Endometrial microvascular endothelial cells (primary cell): Measurements from ENCODE around the gene HNMT. TPM values are rescaled to one million over a fixed set of nuclear protein-coding genes. Genes with fewer than 3 reads are reported as not detected.
"Not testable (repeated sequence)": the region's sequence is repeated elsewhere in the genome, so short reads cannot be mapped to it uniquely, and the experiment has no call there.

Experiments used
- in situ Hi-C: cut with HindIII; loops from 2 replicates; pipeline ENCODE4 v1.10.0; 2017; ENCODE audit warnings: low sequenced_read_pairs, low pct_unique_long_range_greater_than_20kb; ENCODE audit errors: inconsistent ontology term
- total RNA-seq: library from RNA; depleted of rRNA; stranded (reverse); fragments of >200 nt; gene quantifications from one replicate; pipeline ENCODE4 v1.2.3, GENCODE V29; 2015; ENCODE audit errors: inconsistent ontology term

The HNMT gene
- total RNA-seq, 1 donor from 2014 or later, result 4.6 TPM

DNA sequence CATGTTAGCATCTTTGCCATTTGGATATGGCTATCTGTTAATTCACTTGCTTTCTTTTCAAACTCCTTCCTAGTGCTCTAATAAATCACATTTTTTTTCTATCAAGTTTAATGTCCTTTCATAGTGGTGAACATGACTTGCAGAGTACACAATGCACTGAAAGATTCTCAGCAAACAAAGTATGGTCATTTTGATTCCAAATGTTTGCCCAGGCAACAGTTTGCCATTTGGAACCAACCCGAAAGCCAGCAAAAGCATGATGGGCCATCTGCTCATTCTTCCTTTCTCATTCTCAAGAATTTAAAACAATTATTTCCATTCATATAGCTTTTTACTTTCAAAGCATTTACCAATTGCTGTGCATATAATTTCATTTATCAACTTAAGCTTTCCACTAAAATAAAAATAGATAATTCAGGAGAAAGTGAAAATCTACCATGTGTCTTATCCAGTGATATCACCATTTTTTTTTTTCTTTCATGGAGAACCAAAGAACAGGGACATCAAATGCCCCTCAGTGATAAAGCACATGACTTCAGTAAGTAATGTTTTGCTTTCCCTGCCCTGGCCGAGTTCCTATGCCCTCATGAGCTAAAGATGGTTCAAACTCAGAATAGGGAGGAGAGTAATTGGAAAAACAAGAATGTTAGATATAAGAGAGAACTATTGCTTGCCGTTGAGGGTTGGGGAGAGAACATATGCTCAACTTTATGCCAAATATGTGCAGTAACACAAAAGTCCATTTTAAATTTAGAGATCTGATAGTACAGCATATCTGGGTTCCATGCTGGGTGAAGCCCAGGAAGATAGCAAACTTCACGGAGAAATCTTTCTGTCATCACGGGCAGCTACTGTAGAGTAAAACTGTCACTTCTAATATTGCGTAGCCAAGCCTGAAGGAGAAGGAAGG lies 62.1 kb downstream of the HNMT start:
- in situ Hi-C loops, result no loop called here

DNA sequence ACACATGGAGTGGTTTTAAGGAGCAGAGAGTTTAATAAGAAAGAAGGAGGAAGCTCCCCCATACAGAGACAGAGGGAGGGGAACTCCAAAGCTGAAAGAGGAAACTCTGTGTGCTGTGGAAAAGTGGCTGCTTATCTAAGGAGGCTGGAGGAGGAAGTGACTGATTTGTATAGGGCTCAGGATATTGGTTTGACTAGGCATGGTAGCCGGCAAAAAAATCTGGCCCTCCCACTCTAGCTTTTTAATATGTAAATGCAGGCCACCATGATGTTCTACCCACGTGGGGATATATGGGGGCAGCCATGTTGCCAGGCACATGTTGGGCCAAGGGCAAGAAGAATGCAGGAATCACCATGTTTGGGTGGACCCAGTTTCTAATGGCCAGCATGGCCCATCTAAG lies 64.3 kb downstream of the HNMT start:
- in situ Hi-C loops, result no loop called here

DNA sequence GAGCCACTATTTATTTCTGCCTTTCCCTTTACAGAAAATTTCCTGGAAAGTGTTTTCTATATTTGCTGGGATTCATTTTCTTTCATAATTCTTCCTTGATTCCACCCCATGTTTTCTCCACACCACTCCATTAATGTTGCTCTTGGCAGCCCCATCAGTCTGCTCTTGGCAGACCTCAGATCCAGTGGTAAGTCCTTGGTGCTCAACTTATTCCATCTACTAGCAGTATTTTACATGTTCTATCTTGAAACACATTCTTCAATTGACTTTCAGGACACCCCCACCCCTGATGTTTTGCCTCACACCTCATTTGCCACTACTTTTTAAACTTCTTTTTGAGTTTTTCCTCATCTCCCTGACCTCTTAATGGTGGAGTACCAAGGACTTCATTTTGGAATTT lies 65.0 kb downstream of the HNMT start:
- in situ Hi-C loops, result no loop called here

DNA sequence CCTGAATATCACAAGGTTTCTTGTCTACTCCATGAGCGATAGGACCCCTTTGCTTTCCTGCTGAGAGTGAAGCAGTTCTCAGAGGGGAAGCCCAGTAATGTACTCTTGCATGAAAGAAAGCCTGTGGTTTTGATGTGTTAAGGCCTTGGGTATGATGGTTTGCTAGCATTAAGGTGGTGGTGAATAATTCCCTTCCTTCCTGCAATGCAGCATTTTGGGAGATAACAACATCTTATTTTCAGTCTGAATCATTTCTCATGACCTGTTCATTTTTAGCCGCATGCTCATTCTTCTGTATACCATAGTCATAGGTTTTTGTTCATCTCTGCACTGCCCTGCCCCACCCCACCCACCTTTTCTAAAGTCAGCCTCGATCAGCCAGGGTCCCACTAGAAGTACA lies 66.2 kb downstream of the HNMT start:
- in situ Hi-C loops, result no loop called here

DNA sequence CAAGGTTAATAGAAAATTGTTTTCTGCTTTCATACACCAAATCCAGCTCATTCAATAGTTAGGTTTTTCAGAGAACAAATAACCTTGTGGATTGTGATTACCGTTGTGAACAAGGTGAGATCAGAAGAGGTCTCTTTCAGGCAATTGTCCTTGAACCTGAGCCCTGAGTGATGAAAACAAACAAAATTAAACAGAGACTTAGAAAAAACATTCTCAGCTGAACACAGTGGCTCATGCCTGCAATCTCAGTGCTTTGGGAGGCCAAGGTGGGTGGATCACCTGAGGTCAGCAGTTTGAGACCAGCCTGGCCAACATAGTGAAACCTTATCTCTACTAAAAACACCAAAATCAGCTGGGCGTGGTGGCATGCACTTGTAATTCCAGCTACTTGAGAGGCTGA lies 68.1 kb downstream of the HNMT start:
- in situ Hi-C loops, result no loop called here

DNA sequence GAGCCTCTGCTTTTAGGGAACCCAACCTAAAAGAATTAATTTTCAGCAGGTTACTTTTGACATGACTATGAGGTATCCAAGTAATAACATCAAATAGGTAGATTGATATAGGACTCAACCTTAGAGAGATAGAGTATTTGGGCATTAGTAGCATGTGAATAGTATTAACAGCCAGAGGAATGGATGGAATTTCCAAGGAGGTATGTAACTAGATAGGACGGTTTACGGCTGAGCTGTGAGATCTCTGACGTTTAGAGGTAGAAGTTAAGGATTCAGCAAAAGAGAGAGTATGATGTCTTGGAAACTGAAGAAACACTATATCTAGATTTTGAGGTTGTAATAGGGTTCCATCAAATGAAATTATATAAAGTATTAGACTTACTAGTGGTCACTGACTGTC lies 70.3 kb downstream of the HNMT start:
- in situ Hi-C loops, result no loop called here

DNA sequence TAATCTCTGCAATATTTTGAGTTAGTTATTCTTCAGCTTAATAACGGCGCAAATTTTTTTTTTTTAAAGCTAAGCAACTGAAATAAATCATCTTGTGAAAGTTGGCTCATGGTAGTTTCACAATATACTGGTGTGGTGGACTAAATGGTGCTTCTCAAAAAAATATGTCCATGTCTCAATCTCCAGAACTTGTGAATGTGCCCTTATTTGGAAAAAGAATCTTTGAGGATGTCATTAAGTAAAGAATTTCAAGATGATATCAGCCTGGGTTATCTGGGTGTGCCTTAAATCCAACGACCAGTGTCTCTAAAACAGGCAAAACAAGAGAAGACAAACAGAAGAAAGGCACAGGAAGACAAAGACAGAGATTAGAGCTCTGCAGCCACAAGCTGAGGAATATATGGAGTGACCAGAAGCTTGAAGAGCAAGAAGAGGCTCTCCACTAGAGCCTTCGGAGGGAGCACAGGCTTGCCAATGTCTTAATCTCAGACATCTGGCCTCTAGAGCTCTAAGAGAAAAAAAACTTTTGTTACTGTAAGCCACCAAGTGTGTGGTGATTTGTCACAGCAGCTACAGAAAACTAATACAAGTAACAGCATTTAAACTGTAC lies 71.4 kb downstream of the HNMT start:
- in situ Hi-C loops, result no loop called here

DNA sequence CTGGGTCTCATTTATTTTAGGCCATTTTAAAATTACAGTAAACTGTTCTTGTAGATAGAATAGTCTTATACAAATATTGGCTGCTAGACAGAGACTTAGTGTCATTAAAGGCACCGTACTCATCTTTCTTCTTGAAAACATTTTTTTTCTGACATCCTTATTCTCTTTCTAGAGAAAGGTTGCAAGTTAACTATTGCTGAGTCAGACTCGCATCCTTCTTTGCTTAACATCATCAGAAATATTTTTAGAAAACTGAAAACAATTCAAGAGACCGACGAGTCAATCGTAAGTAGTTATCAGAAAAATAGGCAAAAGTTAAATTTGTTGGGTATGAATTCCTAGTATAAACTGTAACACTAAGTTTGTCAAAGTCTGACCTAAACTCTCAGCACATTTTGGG lies 72.2 kb downstream of the HNMT start:
- in situ Hi-C loops, result no loop called here

DNA sequence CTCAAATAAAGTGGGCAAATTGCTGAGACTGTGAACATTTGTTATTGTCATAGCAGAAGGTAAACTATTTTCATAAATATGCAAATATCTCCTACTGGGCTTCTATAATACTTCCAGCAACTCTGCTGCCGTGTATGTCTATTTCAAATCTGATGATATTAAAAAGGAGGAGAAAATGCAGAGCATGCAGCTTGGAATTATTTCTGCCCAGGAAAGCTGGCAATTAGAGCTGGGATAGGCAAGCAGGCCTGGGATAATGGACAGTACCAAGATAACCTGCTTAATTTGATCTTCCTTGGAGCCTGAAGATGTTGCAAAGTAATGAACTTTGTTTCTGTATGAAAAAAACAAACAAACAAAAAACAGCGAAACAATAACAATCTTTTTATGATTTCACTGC lies 72.8 kb downstream of the HNMT start:
- in situ Hi-C loops, result no loop called here

DNA sequence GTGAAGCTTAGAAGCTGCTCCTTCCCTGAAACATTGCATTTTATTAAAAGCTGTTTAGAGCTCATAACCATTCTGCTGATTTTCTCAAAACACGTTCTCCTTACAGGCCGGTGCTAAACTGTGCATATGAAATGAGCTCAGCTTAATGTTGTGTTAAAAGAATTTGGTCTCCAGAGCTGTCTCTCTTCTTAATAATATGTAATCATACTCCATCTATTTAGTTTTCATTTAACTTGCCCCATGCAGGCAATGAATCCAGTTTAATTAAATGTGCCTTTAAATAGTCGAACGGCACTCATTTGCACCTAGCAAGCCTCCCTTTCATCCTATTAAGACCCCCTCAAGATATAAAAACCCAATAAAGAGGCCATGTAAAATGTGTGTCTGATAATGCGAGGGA lies 76.3 kb downstream of the HNMT start:
- in situ Hi-C loops, result no loop called here

DNA sequence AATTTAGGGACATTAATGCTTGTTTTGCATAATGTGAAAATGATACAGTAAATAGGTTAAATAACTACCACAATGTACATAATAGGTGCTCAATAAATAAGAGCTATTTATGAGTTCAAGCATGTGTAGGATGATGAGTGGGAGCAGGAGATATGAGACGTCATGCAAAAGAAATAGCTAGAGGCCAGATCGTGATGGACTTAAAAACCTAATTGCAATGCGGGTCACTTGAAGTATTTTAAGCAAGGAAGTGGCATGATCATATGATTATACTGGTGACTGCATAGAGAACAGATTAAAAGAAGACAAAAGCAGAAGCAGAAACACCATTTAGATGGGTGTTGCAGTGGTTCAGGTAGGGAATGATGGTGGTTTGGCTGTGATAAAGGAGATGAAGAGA lies 78.0 kb downstream of the HNMT start:
- in situ Hi-C loops, result no loop called here

DNA sequence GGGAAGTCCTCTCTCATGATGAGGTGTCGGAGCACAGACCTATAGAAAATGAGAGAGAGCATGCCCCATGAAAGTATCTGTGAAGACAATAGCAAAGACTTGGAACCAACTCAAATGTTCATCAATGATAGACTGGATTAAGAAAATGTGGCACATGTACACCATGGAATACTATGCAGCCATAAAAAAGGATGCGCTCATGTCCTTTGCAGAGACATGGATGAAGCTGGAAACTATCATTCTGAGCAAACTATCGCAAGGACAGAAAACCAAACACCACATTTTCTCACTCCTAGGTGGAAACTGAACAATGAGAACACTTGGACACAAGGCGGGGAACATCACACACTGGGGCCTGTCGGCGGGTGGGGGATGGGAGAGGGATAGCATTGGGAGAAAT lies 79.3 kb downstream of the HNMT start:
- in situ Hi-C loops, result not testable (repeated sequence)

DNA sequence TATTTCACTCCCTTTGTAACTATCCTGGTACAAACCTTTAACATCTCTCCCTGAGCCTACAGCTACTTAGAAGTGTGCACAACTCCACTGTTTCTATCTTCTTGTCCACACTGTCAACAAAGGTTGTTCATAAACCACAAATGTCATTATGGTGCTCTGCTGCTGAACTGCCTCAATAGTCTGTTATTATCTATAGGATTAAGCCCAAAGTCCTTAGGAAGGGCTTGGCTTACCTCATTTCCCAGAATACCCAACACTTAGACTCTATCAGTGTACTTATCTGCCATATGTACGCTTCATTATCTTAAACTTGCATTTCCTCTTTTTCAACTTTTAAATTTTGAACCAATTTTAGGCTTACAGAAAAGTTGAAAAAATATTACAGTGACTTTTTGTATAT lies 94.2 kb downstream of the HNMT start:
- in situ Hi-C loops, result no loop called here

DNA sequence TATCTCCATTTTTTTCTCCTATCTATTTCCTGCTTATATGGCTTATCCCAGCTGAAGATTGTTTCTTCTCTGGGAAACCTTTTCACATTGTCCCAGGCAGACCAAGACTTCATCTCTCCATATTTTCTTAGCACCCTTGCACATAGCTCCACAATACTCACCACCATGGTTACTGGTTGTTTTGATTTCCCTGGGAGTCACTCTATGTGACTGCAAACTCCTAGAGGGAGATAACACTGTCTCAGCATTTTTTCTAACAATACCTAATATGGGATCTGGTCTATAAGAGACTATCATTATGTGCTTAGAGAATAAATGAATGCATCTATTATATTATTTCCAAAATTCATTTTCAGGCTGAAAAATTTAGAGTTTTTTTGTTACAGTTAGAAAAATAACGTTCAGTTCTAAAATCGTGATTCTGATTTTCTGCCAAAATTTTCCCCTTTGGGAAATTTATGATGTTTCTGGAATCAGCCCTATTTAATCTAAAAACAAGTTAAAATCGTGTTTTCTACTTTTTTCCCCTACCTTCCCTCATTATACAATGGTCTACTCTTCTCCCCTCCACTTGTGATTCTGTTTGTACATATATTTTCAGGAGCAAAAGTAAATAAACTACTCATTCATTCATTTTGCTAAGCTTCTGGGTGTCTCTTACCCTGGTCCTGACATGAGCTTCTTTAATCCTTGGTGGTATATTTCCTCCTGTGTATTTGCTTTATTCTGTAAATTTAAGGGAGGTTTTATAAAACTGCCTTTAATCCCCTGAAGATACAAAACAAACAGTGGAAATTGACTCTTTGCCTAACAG lies 95.4 kb downstream of the HNMT start:
- in situ Hi-C loops, result no loop called here

DNA sequence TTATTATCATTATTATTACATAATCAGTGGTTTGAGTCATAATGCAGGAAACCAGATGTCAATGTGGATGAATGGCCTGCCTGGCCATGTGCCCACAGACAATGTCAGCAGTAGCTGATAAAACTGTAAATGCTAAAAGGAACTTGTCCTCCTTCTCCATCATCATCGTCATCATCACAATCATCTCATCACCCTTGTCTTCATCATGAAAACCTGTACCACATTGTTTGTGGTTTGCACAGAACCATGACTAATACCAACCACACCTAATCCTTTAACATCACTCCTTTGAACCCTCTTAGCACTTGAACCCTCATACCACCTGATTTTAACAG lies 96.0 kb downstream of the HNMT start:
- in situ Hi-C loops, result no loop called here

DNA sequence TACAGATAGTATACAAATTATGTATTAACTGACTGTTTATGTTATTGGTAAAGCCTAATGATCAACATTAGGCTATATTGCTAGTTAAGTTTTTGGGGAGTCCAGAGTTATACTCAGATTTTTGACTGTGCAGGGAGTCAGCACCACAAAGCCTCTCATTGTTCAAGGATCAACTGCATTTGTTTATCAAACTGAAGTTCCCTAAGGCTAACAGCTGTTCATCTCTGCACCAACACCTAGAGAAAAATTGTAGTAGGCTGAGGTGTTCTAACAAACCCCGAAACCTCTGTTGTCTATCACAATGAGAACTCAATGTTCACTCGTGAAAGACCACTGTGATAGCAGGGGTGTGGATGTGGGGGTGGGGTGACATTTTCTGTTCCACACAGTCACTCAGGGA lies 97.7 kb downstream of the HNMT start:
- in situ Hi-C loops, result no loop called here

DNA sequence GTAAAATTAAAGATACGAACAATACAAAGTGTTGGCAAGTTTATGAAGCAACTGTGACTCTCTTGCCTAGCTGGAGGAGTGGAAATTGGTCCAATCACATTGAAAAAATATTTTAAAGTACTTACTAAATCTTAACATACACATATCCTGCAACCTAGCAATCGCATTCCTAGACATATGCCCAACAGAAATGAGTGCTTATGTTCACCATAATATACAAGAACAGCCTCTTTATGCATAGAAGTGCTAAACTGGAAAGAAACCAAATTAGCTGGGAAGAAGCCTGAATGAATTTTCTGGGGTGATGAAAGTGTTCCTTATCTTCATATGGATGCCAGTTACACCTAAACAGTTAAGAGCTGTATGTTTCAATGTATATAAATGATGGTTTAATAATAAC lies 98.9 kb downstream of the HNMT start:
- in situ Hi-C loops, result no loop called here
